H9 (cell line): ENCODE results near the gene TCEAL4. TPM values are rescaled to one million over a fixed set of nuclear protein-coding genes. Genes with fewer than 3 reads are reported as not detected.

Experiments
- DNase-seq: peaks from one replicate; pipeline ENCODE4 v3.0.0-alpha.2; 2017
- H2AFZ ChIP-seq: one replicate; pipeline ENCODE4 v1.6.1; 2013; ENCODE audit warnings: mild to moderate bottlenecking, low read length, control low read depth, moderate library complexity
- H2AK5ac ChIP-seq: 2 replicates; pipeline ENCODE4 v1.6.1; 2013; ENCODE audit warnings: low read length, control low read depth, mixed read lengths; ENCODE audit not compliant: insufficient read length
- H2BK120ac ChIP-seq: one replicate; pipeline ENCODE4 v1.6.1; 2013; ENCODE audit warnings: low read depth, mild to moderate bottlenecking, low read length, control low read depth, inconsistent platforms; ENCODE audit not compliant: poor library complexity, severe bottlenecking
- H2BK12ac ChIP-seq: 2 replicates; pipeline ENCODE4 v1.6.1; 2013; ENCODE audit warnings: low read length, control low read depth, mixed read lengths, low read depth; ENCODE audit not compliant: insufficient read length
- H2BK15ac ChIP-seq: 2 replicates; pipeline ENCODE4 v1.6.1; 2013; ENCODE audit warnings: low read depth, low read length, control low read depth
- H2BK20ac ChIP-seq: one replicate; pipeline ENCODE4 v1.6.1; 2013; ENCODE audit warnings: low read depth, mild to moderate bottlenecking, low read length, control low read depth, inconsistent platforms; ENCODE audit not compliant: poor library complexity, severe bottlenecking
- H2BK5ac ChIP-seq: 2 replicates; pipeline ENCODE4 v1.6.1; 2013; ENCODE audit warnings: low read length, control low read depth, mixed read lengths; ENCODE audit not compliant: insufficient read length
- H3K14ac ChIP-seq: 2 replicates; pipeline ENCODE4 v1.6.1; 2013; ENCODE audit warnings: low read length, control low read depth; ENCODE audit not compliant: insufficient read depth
- H3K18ac ChIP-seq: 2 replicates; pipeline ENCODE4 v1.6.1; 2013; ENCODE audit warnings: low read depth, mild to moderate bottlenecking, mixed read lengths, low read length, control low read depth; ENCODE audit not compliant: insufficient read length
- H3K23ac ChIP-seq: 2 replicates; pipeline ENCODE4 v1.6.1; 2013; ENCODE audit warnings: low read length, control low read depth, mixed read lengths, low read depth; ENCODE audit not compliant: insufficient read length
- H3K23me2 ChIP-seq: 2 replicates; pipeline ENCODE4 v1.6.1; 2013; ENCODE audit warnings: low read depth, mild to moderate bottlenecking, mixed read lengths, low read length, control low read depth; ENCODE audit not compliant: insufficient read length, poor library complexity, severe bottlenecking
- H3K27ac ChIP-seq: 2 replicates; pipeline ENCODE4 v1.5.1; 2013; ENCODE audit warnings: low read length, control low read depth, mixed read lengths, low read depth; ENCODE audit not compliant: insufficient read length
- H3K27me3 ChIP-seq: 2 replicates; pipeline ENCODE4 v1.6.1; 2013; ENCODE audit warnings: low read length, control low read depth, inconsistent platforms; ENCODE audit not compliant: insufficient read depth
- H3K4ac ChIP-seq: 2 replicates; pipeline ENCODE4 v1.6.1; 2013; ENCODE audit warnings: low read depth, mild to moderate bottlenecking, control low read depth, inconsistent platforms, low read length, moderate library complexity
- H3K4me1 ChIP-seq: 2 replicates; pipeline ENCODE4 v1.6.1; 2013; ENCODE audit warnings: low read length, control low read depth, inconsistent platforms; ENCODE audit not compliant: insufficient read depth
- H3K4me2 ChIP-seq: 2 replicates; pipeline ENCODE4 v1.6.1; 2013; ENCODE audit warnings: low read length, control low read depth, mixed read lengths; ENCODE audit not compliant: insufficient read length, insufficient read depth
- H3K56ac ChIP-seq: 2 replicates; pipeline ENCODE4 v1.6.1; 2013; ENCODE audit warnings: low read depth, mild to moderate bottlenecking, mixed read lengths, low read length, control low read depth; ENCODE audit not compliant: insufficient read length
- H3K79me1 ChIP-seq: 2 replicates; pipeline ENCODE4 v1.6.1; 2013; ENCODE audit warnings: low read depth, mild to moderate bottlenecking, moderate library complexity, low read length, control low read depth, inconsistent platforms; ENCODE audit not compliant: insufficient read depth, poor library complexity, severe bottlenecking
- H3K79me2 ChIP-seq: 2 replicates; pipeline ENCODE4 v1.6.1; 2013; ENCODE audit warnings: low read length, control low read depth, inconsistent platforms; ENCODE audit not compliant: insufficient read depth
- H3K9ac ChIP-seq: 2 replicates; pipeline ENCODE4 v1.6.1; 2013; ENCODE audit warnings: low read length, control low read depth, mixed read lengths; ENCODE audit not compliant: insufficient read length; ENCODE audit errors: extremely low read depth
- H3K9me3 ChIP-seq: one replicate; pipeline ENCODE4 v1.6.1; 2013; ENCODE audit warnings: low read depth, low read length, inconsistent platforms; ENCODE audit not compliant: control insufficient read depth
- H3T11ph ChIP-seq: one replicate; pipeline ENCODE4 v1.6.1; 2013; ENCODE audit warnings: mild to moderate bottlenecking, low read length, control low read depth, inconsistent platforms
- H4K20me1 ChIP-seq: one replicate; pipeline ENCODE4 v1.6.1; 2013; ENCODE audit not compliant: control insufficient read depth, insufficient read length, insufficient read depth
- H4K5ac ChIP-seq: 2 replicates; pipeline ENCODE4 v1.6.1; 2013; ENCODE audit warnings: low read depth, mild to moderate bottlenecking, mixed read lengths, low read length, control low read depth; ENCODE audit not compliant: insufficient read length
- H4K8ac ChIP-seq: replicated peaks from 2 replicates; pipeline ENCODE4 v1.6.1; 2013; ENCODE audit warnings: low read length, control low read depth, mixed read lengths, low read depth; ENCODE audit not compliant: insufficient read length
- H4K91ac ChIP-seq: 2 replicates; pipeline ENCODE4 v1.6.1; 2013; ENCODE audit warnings: low read depth, mild to moderate bottlenecking, moderate library complexity, mixed read lengths, low read length, control low read depth; ENCODE audit not compliant: insufficient read length
- H3K27ac Mint-ChIP-seq, 3 experiments: 2 replicates in 2 of 3; 3 replicates in 1 of 3; pipeline ENCODE4 v1.8.0; 2020 to 2021; ENCODE audit warnings: mixed read lengths in 3 of 3, mild to moderate bottlenecking in 1 of 3, moderate library complexity in 1 of 3
- H3K27me3 Mint-ChIP-seq: 2 replicates; pipeline ENCODE4 v1.8.0; 2021; ENCODE audit warnings: low read depth, mild to moderate bottlenecking, moderate library complexity, mixed read lengths
- H3K36me3 Mint-ChIP-seq, 3 experiments: 2 replicates in 2 of 3; 3 replicates in 1 of 3; pipeline ENCODE4 v1.8.0; 2020 to 2021; ENCODE audit warnings: low read depth in 3 of 3, mixed read lengths in 3 of 3; ENCODE audit not compliant: insufficient read depth in 1 of 3
- H3K4me1 Mint-ChIP-seq, 2 experiments: 2 replicates each; pipeline ENCODE4 v1.8.0; 2020; ENCODE audit warnings: mixed read lengths in 2 of 2
- H3K4me3 Mint-ChIP-seq, 2 experiments: 2 replicates in 1 of 2; 3 replicates in 1 of 2; pipeline ENCODE4 v1.8.0; 2020 to 2021; ENCODE audit warnings: mild to moderate bottlenecking in 2 of 2, mixed read lengths in 2 of 2, moderate library complexity in 1 of 2
- H3K9me3 Mint-ChIP-seq, 2 experiments: 2 replicates in 1 of 2; 3 replicates in 1 of 2; pipeline ENCODE4 v1.8.0; 2020; ENCODE audit warnings: mild to moderate bottlenecking in 2 of 2, mixed read lengths in 2 of 2, moderate library complexity in 1 of 2
- WGBS: extraction: QIAGEN DNeasy Blood & Tissue Kit; methylation state at CpG from one replicate; pipeline ENCODE4 v1.1.7; 2013; ENCODE audit warnings: missing lambda C conversion rate, low lambda C conversion rate, mixed read lengths; ENCODE audit not compliant: insufficient read length; ENCODE audit errors: extremely low coverage; 5-methylcytosine and 5-hydroxymethylcytosine counted together
- total RNA-seq: library from RNA; stranded (reverse); gene quantifications from 2 replicates; pipeline ENCODE4 v1.2.1, GENCODE V29; 2021
- TF ChIP-seq, protein P1 (sequence below): fragments of 200-600 bp; sonication (generic); conservative IDR thresholded peaks from 3 replicates; pipeline ENCODE4 v1.8.0; 2021; ENCODE audit warnings: antibody characterized with exemption, mild to moderate bottlenecking

The TCEAL4 gene
- total RNA-seq, 1 experiment from 2014 or later = 49.9 TPM

DNA sequence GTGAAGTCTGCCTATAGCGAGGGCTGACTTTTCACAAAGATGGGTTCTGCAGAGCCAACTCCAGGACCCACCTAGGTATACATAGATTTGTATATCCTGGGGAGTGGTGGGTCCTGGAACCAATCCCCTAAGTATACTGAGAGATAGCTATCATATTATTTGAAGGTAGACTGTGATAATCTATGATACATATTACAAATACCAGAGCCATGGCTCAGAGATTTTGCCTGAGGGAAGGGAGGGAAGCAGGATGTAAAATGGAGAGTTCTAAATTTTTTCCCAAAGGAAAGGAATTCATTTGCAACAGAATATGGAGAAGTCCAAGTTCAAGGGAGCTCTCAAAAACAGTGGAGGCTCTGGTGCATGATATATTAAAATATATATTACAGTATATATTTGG, 29.7 kb downstream of the TCEAL4 start:
- peaks cover 0 to 3% (median 1%) of the 10 kb centered on the region in 3 experiments; a peak in 4 of 7 replicates for H3K36me3 Mint-ChIP-seq

More for the DNA sequence above, 29.7 kb downstream of the TCEAL4 start:
- Mint-ChIP-seq H3K27ac (no peak overlapping the region), H3K27me3 (no peaks in the 10 kb centered on the region), H3K4me3 (no peak overlapping the region), H3K9me3 (peaks cover 0 to 34% of the 10 kb centered on the region in 2 experiments; a peak in 2 of 5 replicates), H3K4me1 (peaks cover 18 to 19% of the 10 kb centered on the region in 2 experiments)
- no peak for DNase-seq
- Histone ChIP-seq H3K4me1 (peaks cover 7% of the 10 kb centered on the region; the same call in 1 of the 2 replicates), H2BK20ac (no peak overlapping the region), H4K91ac (no peak overlapping the region), H3K23me2 (no peaks in the 10 kb centered on the region), H3K56ac (no peak overlapping the region), H3K79me1 (no peaks in the 10 kb centered on the region), H3T11ph (no peak overlapping the region), H3K14ac (no peak overlapping the region), H3K23ac (no peak overlapping the region), H2BK5ac (no peak overlapping the region), H4K5ac (no peak overlapping the region), H2AFZ (no peak overlapping the region), H2BK15ac (no peak overlapping the region), H3K4me2 (no peak overlapping the region), H3K27ac (no peak overlapping the region), H3K9me3 (no peaks in the 10 kb centered on the region), H2BK12ac (no peak overlapping the region), H3K27me3 (no peaks in the 10 kb centered on the region), H4K20me1 (no peaks in the 10 kb centered on the region), H2BK120ac (no peak overlapping the region), H3K4ac (no peak overlapping the region), H4K8ac (no peak overlapping the region), H2AK5ac (no peak overlapping the region), H3K18ac (no peak overlapping the region), H3K9ac (no peak overlapping the region), H3K79me2 (no peaks in the 10 kb centered on the region)
- TF ChIP-seq, protein P1, sequence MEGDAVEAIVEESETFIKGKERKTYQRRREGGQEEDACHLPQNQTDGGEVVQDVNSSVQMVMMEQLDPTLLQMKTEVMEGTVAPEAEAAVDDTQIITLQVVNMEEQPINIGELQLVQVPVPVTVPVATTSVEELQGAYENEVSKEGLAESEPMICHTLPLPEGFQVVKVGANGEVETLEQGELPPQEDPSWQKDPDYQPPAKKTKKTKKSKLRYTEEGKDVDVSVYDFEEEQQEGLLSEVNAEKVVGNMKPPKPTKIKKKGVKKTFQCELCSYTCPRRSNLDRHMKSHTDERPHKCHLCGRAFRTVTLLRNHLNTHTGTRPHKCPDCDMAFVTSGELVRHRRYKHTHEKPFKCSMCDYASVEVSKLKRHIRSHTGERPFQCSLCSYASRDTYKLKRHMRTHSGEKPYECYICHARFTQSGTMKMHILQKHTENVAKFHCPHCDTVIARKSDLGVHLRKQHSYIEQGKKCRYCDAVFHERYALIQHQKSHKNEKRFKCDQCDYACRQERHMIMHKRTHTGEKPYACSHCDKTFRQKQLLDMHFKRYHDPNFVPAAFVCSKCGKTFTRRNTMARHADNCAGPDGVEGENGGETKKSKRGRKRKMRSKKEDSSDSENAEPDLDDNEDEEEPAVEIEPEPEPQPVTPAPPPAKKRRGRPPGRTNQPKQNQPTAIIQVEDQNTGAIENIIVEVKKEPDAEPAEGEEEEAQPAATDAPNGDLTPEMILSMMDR = no peak
- no CpG with 5 or more reads among the region's 1 CpG for WGBS
